ENCODE results near the gene ZNF140.

Gene ZNF140

DNA sequence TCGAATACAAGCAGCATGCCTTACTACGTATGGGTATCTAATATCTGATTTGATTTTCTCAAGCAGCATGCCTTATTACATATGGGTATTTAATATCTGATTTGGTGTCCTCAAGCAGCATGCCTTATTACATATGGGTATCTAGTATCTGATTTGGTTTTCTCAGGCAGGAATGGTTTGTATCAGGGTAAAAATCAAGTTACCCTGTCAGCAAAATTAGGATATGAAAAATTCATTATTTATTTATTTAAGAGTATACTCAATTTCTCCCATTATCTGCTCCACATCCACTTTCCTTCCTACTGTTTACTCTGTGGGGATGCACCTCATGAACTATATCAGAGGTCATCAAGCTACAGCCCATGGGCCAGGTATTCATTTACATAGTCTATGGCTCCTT is 27.4 kb downstream of the ZNF140 start:
- Histone ChIP-seq H3K36me3 (ENCODE audit: insufficient read depth, low read length) (peaks cover 47% of the 10 kb centered on the region), H3K9me3 (ENCODE audit: low read length) (peaks cover 69% of the 10 kb centered on the region), H3F3A (ENCODE audit: insufficient read depth, low read length) (no peaks in the 10 kb centered on the region), H3K79me2 (ENCODE audit: insufficient read depth, low read length) (no peaks in the 10 kb centered on the region), H2AFZ (ENCODE audit: low read length) (no peak overlapping the region), H3K4me3 (ENCODE audit: low read depth, low read length, poor library complexity, severe bottlenecking) (no peak overlapping the region), H3K9ac (ENCODE audit: low read length) (no peak overlapping the region), H3K27ac (ENCODE audit: low read depth, low read length, poor library complexity, severe bottlenecking) (no peak overlapping the region), H4K20me1 (ENCODE audit: insufficient read depth, low read length) (no peaks in the 10 kb centered on the region), H3K4me2 (ENCODE audit: low read length) (no peak overlapping the region), H3K4me1 (ENCODE audit: insufficient read depth, low read length, severe bottlenecking) (no peaks in the 10 kb centered on the region), H3K9me2 (ENCODE audit: low read depth, low read length) (no peaks in the 10 kb centered on the region), H3K27me3 (ENCODE audit: insufficient read depth, low read length) (no peaks in the 10 kb centered on the region)
- TF ChIP-seq, protein P1, sequence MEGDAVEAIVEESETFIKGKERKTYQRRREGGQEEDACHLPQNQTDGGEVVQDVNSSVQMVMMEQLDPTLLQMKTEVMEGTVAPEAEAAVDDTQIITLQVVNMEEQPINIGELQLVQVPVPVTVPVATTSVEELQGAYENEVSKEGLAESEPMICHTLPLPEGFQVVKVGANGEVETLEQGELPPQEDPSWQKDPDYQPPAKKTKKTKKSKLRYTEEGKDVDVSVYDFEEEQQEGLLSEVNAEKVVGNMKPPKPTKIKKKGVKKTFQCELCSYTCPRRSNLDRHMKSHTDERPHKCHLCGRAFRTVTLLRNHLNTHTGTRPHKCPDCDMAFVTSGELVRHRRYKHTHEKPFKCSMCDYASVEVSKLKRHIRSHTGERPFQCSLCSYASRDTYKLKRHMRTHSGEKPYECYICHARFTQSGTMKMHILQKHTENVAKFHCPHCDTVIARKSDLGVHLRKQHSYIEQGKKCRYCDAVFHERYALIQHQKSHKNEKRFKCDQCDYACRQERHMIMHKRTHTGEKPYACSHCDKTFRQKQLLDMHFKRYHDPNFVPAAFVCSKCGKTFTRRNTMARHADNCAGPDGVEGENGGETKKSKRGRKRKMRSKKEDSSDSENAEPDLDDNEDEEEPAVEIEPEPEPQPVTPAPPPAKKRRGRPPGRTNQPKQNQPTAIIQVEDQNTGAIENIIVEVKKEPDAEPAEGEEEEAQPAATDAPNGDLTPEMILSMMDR (IDR thresholded peaks at IDR 0.05; ENCODE audit: low read length): no peak
- no peak for TF ChIP-seq EZH2 (IDR thresholded peaks at IDR 0.05; ENCODE audit: borderline replicate concordance, low read length)

DNA sequence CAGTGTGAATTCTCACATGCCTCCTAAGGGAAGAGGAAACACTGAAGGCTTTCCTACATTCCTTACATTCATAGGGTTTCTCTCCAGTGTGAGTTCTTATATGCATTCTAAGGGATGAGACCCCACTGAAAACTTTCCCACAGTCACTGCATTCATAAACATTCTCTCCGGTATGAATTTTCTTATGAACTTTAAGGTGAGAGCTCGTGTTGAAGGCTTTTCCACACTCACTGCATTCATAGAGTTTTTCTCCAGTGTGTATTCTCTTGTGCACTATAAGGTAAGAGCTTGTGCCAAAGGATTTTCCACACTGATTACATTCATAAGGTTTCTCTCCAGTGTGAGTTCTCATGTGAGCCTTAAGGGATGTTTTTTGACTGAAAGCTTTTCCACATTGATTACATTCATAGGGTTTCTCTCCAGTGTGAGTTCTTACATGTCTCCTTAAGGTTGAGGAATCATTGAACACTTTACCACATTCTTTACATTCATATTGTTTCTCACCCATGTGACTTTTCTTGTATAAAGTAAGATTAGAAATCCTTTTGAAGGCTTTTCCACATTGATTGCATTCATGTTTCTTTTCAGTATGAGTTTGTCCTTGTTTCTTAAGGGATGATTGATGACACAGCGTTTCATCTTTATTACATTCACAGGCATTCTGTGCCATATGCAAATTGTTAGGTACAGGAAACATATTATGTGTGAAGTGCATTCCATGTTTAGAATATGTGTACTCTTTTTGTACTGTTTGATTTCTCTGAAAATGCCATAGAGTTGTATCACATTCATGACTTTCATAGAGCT is 39.9 kb downstream of the ZNF140 start:
- Histone ChIP-seq H3K9ac (ENCODE audit: low read length) (no peak overlapping the region), H3K4me1 (ENCODE audit: insufficient read depth, low read length, severe bottlenecking) (no peaks in the 10 kb centered on the region), H3K79me2 (ENCODE audit: insufficient read depth, low read length) (no peaks in the 10 kb centered on the region), H3K27ac (ENCODE audit: low read depth, low read length, poor library complexity, severe bottlenecking) (no peak overlapping the region), H3F3A (ENCODE audit: insufficient read depth, low read length) (no peaks in the 10 kb centered on the region), H2AFZ (ENCODE audit: low read length) (no peak overlapping the region), H3K27me3 (ENCODE audit: insufficient read depth, low read length) (no peaks in the 10 kb centered on the region), H3K4me3 (ENCODE audit: low read depth, low read length, poor library complexity, severe bottlenecking) (no peak overlapping the region), H3K36me3 (ENCODE audit: insufficient read depth, low read length) (peaks cover 64% of the 10 kb centered on the region), H3K9me3 (ENCODE audit: low read length) (peaks cover 79% of the 10 kb centered on the region), H4K20me1 (ENCODE audit: insufficient read depth, low read length) (no peaks in the 10 kb centered on the region), H3K9me2 (ENCODE audit: low read depth, low read length) (no peaks in the 10 kb centered on the region), H3K4me2 (ENCODE audit: low read length) (no peak overlapping the region)
- TF ChIP-seq, protein P1 (IDR thresholded peaks at IDR 0.05; ENCODE audit: low read length): no peak
- no peak for TF ChIP-seq EZH2 (IDR thresholded peaks at IDR 0.05; ENCODE audit: borderline replicate concordance, low read length)

- H3K27ac ChIP-seq (ENCODE audit: low read depth, low read length, poor library complexity, severe bottlenecking): no peak overlapping the region
- H3K9me3 ChIP-seq (ENCODE audit: low read length): peaks cover 65% of the 10 kb centered on the region
- H3F3A ChIP-seq (ENCODE audit: insufficient read depth, low read length): no peaks in the 10 kb centered on the region
- no peaks in the 10 kb centered on the region for H3K27me3 ChIP-seq (ENCODE audit: insufficient read depth, low read length)
- peaks cover 6% of the 10 kb centered on the region for H3K4me1 ChIP-seq (ENCODE audit: insufficient read depth, low read length, severe bottlenecking)
- no peaks in the 10 kb centered on the region for H3K9me2 ChIP-seq (ENCODE audit: low read depth, low read length)
- H3K4me3 ChIP-seq (ENCODE audit: low read depth, low read length, poor library complexity, severe bottlenecking): no peak overlapping the region
- H3K36me3 ChIP-seq (ENCODE audit: insufficient read depth, low read length): peaks cover 84% of the 10 kb centered on the region
- no peak overlapping the region for H3K9ac ChIP-seq (ENCODE audit: low read length)
- H2AFZ ChIP-seq (ENCODE audit: low read length): no peak overlapping the region
- no peaks in the 10 kb centered on the region for H4K20me1 ChIP-seq (ENCODE audit: insufficient read depth, low read length)
- peaks cover 4% of the 10 kb centered on the region; the same call in 1 of the 2 replicates for H3K79me2 ChIP-seq (ENCODE audit: insufficient read depth, low read length)
- H3K4me2 ChIP-seq (ENCODE audit: low read length): no peak overlapping the region
- TF ChIP-seq EZH2 (IDR thresholded peaks at IDR 0.05; ENCODE audit: borderline replicate concordance, low read length): no peak
- TF ChIP-seq, protein P1 (IDR thresholded peaks at IDR 0.05; ENCODE audit: low read length): no peak
Observed at GRCh38 chr12:133124674-133125073, 44.0 kb downstream of the ZNF140 start.

Data from OCI-LY1 (cell line).